ENCODE data around the gene AHNAK. TPM values are rescaled to one million over a fixed set of nuclear protein-coding genes. Genes with fewer than 3 reads are reported as not detected.

Gene AHNAK
- total and polyA plus RNA-seq, 2 of the 8 experiments (the other 6 are each of a cell fraction or from before 2014, with no cell fraction given), result 2.0 to 5.8 TPM

GRCh38 chr11:62420882-62421281 is 125.7 kb downstream of the AHNAK start:
- Histone ChIP-seq H2BK5ac (ENCODE audit: low read depth, low read length) (no peak overlapping the region), H2BK12ac (ENCODE audit: low read depth, low read length) (no peak overlapping the region), H2BK120ac (replicated peaks; ENCODE audit: low read depth, low read length) (no peak overlapping the region), H3K56ac (replicated peaks; ENCODE audit: insufficient read length, low read depth, low read length) (no peak overlapping the region), H2BK15ac (ENCODE audit: low read length) (no peak overlapping the region), H3K14ac (ENCODE audit: insufficient read length) (no peak overlapping the region), H3K4me3 (ENCODE audit: extremely low read depth in 1 of 4, insufficient read depth in 2 of 4, low read depth in 3 of 4, low read length in 4 of 4) (no peak overlapping the region), H4K8ac (ENCODE audit: extremely low read depth, insufficient read depth, low read length) (no peak overlapping the region), H3K9me3 (ENCODE audit: insufficient read depth in 2 of 2, low read depth in 1 of 2, low read length in 1 of 2) (no peaks in the 10 kb centered on the region), H3K23me2 (ENCODE audit: low read depth, low read length) (peaks cover 2% of the 10 kb centered on the region; the same call in 1 of the 2 replicates), H3K79me2 (ENCODE audit: control insufficient read depth in 1 of 2, insufficient read depth in 2 of 2, low read length in 2 of 2) (no peaks in the 10 kb centered on the region), H3K9ac (replicated peaks in 1 of 4; ENCODE audit: extremely low read depth in 1 of 4, low read depth in 3 of 4, low read length in 3 of 4) (no peak overlapping the region), H3K27ac (ENCODE audit: low read depth, low read length) (no peak overlapping the region), H3K4me2 (ENCODE audit: insufficient read depth in 1 of 2, low read depth in 2 of 2, low read length in 2 of 2) (no peak overlapping the region), H3K23ac (ENCODE audit: insufficient read length) (no peak overlapping the region), H3K36me3 (ENCODE audit: control insufficient read depth in 2 of 4, insufficient read depth in 4 of 4, low read length in 3 of 4) (no peaks in the 10 kb centered on the region), H4K20me1 (replicated peaks in 1 of 2; ENCODE audit: control insufficient read depth in 1 of 2, insufficient read depth in 2 of 2, low read length in 2 of 2) (no peaks in the 10 kb centered on the region), H3K4ac (replicated peaks; ENCODE audit: insufficient read length, low read depth, low read length) (no peak overlapping the region), H3K27me3 (replicated peaks in 1 of 4; ENCODE audit: control insufficient read depth in 3 of 4, extremely low read depth in 1 of 4, insufficient read depth in 3 of 4, low read length in 3 of 4) (peaks cover 0 to 15% (median 10%) of the 10 kb centered on the region in 4 experiments; a peak in 6 of 7 replicates), H4K91ac (replicated peaks; ENCODE audit: insufficient read length, low read length) (no peak overlapping the region), H3K18ac (ENCODE audit: extremely low read depth, low read length) (no peak overlapping the region), H2AK5ac (ENCODE audit: low read depth, low read length) (no peak overlapping the region), H2AFZ (ENCODE audit: low read length) (no peak overlapping the region), H2BK20ac (ENCODE audit: low read length) (no peak overlapping the region), H3K79me1 (ENCODE audit: low read depth, low read length) (no peaks in the 10 kb centered on the region), H4K5ac (ENCODE audit: insufficient read length, low read depth, low read length) (no peak overlapping the region), H3K4me1 (replicated peaks in 1 of 4; ENCODE audit: control insufficient read depth in 3 of 4, insufficient read depth in 4 of 4, low read length in 3 of 4) (0 out of 7 replicates have a peak, but pooled peaks cover 0 to 2% (median 0%) of the 10 kb centered on the region in 4 experiments)
- ChIA-PET POLR2A (ENCODE audit: partially characterized antibody) (interaction anchor here (1.4 kb wide), 1 partner anchor 136 kb away, joined by 3 read pairs; no protein-coding TSS in a partner anchor), CTCF (ENCODE audit: partially characterized antibody) (interaction anchor here (0.6 to 9.8 kb wide), 10 partner anchors 11 to 793 kb away, joined by 3 to 165 read pairs (median 6); no protein-coding TSS in a partner anchor)
- WGBS, 2 experiments (ENCODE audit: extremely low coverage in 1 of 2, insufficient coverage in 1 of 2, insufficient read length in 1 of 2, insufficient replicate concordance in 2 of 2, low coverage in 1 of 2, low lambda C conversion rate in 2 of 2, missing lambda C conversion rate in 1 of 2), result 86% methylated on average over 3 of the region's 3 CpGs; no CpG with 5 or more reads in 1 of the 2 experiments
- FAIRE-seq (no peak), DNase-seq (ENCODE audit: low read depth in 1 of 2, low spot score in 2 of 2) (no peak)
- no peak for TF ChIP-seq CBX5 (IDR thresholded peaks at IDR 0.05; ENCODE audit: low read depth, low read length)
- TF ChIP-seq KDM1A (IDR thresholded peaks at IDR 0.05; ENCODE audit: borderline replicate concordance, low read length), result no peak
- no peak for TF ChIP-seq TCF12 (IDR thresholded peaks at IDR 0.05; ENCODE audit: low read depth, low read length)
